GM23248 (cell line): ENCODE results near the gene MAP7D3.

Source experiments
- EZH2 ChIP-seq: fragments of 200-600 bp; sonication (generic); IDR thresholded peaks from 2 replicates; pipeline ENCODE4 v1.6.1; 2018; ENCODE audit warnings: antibody characterized with exemption, mild to moderate bottlenecking; ENCODE audit not compliant: insufficient read depth, poor library complexity, severe bottlenecking
- EZH2phosphoT487 ChIP-seq: fragments of 200-600 bp; sonication (generic); IDR thresholded peaks from 2 replicates; pipeline ENCODE4 v1.6.1; 2018; ENCODE audit warnings: antibody characterized with exemption, moderate library complexity, mild to moderate bottlenecking, low read depth; ENCODE audit not compliant: insufficient read depth

GRCh38 chrX:136165406-136165805 is 85.8 kb downstream of the MAP7D3 start:
- TF ChIP-seq EZH2 (no peak), EZH2phosphoT487 (no peak)
